IPS DF 4.7 (cell line): ENCODE measurements around the gene WSCD1.

Experiments used
- DNase-seq: peaks from one replicate; pipeline ENCODE4 v3.0.0-alpha.2; 2013; ENCODE audit warnings: low spot score; ENCODE audit errors: extremely low read depth

Gene WSCD1

DNA sequence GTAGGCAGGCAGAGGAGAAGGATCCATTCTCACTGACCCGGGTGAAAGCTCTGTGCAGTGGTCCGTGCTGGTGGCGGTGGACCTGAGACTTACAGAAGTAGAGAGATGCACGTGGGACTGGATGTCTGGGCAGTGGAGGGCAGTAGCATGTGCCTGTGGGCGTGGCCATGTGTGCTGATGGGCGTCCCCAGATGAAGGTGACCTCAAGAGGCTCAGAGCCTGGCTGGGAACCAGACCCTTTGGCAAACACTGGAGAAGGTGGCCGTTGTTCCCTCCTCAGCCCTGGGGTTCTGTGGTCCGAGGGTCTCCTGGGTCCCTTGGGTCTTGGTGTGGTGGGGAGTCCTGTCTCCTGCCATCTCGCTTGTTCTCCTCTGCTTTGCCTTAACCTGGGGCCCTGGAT lies 15.6 kb downstream of the WSCD1 start:
- no peak for DNase-seq

DNA sequence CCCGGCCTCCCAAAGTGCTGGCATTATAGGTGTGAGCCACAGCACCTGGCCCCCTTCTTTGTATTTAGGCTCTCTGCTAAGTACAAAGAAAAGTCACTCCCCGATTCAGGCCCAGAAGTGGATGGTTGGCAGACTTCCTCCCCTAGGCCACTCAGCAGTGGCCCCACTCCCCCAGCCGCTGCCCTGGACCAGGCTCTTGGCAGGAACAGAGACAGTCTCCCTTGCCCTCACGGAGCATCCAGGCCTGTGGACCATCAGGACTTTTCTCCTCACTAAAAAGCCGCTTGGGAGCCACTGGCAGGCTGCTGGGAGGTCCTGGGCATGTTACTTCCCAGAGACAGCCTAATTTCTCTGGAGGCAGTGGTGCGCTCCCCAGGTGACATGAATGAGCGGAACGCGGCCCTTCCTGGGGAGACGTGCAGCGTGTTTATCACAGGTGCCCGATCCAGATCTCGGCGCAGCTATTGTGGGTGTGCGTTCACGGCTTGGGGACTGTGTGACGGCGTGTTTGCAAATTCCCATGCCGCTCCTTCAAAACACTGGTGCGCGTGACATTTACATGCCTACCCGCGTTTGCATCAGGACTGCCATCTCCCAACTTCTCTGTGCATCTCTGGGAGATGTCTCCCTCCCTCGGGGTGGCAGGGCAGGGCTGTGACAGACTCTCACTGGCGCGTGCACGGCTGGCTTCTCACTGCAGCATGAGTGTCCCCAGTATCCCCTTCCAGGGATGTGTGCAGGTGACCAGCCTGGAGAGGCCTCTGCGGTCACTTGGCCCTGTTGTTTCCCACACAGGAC lies 16.6 kb downstream of the WSCD1 start:
- DNase-seq, result no peak

DNA sequence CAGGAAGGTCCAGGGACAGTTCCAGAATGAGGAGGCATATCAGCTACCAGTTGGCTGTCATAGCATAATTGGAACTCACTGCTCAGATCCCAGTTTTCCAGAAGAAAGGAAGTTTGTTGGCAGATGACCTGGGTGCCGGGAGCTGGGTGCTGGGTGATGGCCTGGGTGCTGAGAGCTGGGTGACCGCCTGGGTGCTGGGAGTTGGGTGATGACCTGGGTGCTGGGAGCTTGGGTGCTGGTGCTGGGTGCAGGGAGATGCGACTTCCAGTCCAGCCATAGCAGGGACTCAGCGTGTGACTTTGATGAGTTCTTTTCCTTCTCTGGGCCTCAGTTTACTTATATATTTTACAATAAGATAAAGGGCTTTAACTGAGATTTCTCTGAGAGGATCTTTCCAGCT lies 18.0 kb downstream of the WSCD1 start:
- DNase-seq, result no peak

- no peak for DNase-seq
Measured at GRCh38 chr17:6090253-6090652, 20.1 kb downstream of the WSCD1 start.

- DNase-seq, result no peak
Measured at GRCh38 chr17:6092182-6092902, 22.2 kb downstream of the WSCD1 start.

DNA sequence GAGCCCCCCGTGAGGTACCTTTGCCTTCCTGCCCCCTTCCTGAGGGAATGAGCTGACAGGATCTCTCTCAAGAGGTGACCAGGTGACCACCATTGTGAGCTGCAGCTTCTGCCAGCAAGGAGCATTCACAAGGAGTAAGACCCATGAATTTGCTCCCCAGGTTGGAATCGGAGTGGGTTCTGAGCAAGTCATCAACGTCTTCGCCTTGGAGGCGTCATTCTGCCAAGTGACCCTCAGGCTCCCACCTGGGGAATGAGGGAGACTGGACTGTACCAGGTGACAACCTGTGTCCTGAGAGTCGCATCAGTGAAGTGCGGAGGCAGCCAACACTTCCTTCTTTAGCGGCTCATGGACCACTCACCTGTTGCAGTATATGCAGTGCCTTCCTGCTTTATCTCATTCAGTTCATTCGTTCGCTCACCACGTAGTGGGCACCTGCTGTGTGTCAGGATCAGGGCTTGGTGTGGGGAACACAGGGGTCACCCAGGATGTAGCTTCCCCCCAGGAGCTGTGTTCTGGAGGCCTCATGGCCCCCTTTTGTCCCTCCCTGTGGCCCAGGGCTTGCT lies 22.8 kb downstream of the WSCD1 start:
- no peak for DNase-seq

DNA sequence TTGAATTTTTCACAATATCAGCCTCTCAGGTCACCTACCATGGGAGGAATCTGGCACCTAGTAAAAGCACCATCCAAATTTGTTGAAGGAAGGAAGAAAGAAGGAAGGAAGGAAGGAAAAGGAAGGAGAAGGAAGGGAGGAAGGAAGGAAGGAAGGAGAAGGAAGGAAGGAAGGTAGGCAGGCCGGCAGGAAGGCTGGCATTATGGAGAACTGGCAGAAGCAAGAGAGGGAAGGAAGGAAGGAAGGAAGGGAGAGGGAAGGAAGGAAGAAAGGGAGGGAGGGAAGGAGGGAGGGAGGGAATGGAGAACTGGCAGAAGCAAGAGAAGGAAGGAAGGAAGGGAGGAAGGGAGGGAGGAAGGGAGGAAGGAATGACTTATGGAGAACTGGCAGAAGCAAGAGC lies 24.3 kb downstream of the WSCD1 start:
- no peak for DNase-seq

GRCh38 chr17:6094926-6095325 lies 24.7 kb downstream of the WSCD1 start:
- no peak for DNase-seq

DNA sequence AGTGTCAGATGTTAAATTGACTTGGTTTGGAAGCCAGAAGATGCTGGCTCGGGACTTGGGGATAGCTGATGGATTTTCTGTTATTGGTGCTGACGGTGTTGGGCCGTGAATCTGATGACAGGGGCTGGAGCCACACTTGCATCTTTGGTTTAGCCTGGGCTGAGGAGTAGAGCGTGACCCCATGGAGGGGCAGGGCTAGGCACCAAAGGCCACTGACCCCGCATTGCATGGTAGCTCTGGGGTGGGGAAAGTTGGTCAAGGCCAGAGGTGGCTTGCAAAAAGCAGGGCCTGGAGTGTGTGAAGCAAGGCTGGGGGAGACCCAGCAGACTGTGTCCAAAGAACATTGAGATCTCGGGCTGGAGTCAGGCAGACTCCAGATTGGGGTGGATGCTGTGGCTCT lies 25.3 kb downstream of the WSCD1 start:
- DNase-seq, result no peak

DNA sequence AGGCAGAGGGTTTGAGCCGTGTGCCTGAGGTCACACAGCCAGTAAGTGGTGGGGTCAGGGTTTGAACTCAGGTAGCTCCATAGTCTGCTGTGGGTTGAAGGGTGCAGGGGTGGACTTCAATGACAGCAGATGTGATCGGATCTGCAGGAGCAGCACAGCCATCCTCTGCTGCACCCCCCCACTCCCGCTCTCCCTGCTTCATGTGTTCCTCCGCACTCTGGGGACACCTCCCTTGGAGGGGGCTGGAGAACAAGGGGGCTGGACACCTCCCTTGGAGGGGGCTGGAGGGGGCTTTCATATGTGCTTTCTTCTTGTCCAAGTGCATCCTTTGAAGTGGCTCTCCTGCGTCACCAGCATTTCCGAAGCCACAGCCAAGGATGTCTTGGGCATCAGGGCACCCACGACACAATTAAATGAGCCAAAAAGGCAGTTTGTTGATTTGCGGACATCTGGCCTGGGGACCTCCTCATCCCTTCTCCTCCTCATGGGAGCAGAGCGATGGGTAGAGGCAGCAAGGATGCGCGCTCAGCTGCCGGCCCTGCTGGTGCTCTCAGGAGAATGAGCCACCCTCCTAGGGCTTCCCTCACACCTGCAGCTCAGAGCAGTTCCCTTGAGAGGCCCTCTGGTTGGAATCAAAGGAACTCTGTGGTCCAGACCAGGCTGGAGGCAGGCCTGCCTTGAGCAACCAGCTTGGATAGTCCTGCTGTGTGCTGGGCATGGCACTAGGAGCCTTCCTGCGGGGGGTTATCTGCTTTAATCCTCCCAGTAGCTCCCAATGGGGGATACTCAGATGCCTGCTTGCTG lies 26.2 kb downstream of the WSCD1 start:
- no peak for DNase-seq

DNA sequence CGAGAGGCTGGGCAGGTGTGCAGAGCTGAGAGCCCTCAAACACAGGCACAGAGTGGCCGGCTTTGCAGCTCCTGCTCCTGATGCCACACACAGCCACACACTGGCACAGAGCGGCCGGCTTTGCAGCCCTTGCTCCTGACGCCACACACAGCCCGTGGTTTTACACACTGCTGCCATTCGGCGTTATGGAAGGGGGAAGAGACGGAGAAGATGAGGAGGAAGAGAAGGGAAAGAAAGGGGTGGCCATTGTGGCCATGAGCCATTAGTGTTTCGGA lies 26.8 kb downstream of the WSCD1 start:
- no peak for DNase-seq

DNA sequence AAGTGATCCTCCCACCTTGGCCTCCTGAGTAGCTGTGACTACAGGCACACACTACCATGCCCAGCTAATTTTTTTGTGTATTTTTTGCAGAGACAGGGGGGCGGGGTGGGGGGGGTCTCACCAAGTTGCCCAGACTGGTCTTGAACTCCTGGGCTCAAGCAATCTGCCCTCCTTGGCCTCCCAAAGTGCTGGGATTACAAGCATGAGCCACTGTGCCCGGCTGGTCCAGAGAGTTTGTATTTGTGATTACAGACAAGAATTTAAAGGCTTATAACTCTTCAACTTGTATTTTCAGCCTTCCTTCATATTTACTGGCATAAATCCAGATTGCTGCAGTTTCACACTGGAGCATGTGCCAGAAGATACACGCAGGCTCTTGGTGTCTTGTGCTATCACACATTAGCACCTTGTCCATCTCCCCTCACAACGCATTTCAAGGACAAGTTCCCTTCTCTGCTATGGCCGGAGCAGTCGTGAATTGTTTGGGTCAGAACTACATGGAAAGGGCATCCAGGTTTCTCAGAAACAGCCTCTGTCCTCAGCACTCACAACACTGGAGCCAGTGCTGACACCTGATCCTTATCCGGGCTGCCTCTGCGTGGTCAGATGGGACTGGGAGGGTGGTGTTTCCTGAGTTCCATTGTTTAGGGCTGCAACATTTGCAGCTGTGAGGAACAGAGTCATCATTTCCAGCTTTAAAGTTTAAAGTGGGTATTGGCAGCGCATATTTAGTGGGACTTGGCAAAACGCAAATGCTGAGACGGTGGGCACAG lies 28.1 kb downstream of the WSCD1 start:
- no peak for DNase-seq

DNA sequence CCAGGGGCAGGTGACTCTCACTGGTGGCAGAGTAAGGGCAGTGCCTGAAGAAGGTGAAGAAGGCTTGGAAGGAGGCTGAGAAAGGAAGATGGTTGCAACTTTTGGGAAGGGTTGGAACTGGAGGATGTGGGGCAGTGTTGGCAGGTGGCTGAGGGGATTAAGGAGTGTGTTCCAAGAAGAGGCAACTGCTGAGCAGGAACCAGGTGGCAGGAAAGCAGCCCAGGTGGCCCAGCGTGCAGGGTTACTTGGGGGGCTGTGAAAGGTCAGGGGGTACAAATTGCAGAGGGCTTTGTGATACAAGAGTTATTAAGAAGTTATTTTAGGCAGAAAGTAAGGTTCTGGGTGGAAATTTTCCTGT lies 28.6 kb downstream of the WSCD1 start:
- no peak for DNase-seq

GRCh38 chr17:6099492-6099891 lies 29.3 kb downstream of the WSCD1 start:
- DNase-seq, result no peak

DNA sequence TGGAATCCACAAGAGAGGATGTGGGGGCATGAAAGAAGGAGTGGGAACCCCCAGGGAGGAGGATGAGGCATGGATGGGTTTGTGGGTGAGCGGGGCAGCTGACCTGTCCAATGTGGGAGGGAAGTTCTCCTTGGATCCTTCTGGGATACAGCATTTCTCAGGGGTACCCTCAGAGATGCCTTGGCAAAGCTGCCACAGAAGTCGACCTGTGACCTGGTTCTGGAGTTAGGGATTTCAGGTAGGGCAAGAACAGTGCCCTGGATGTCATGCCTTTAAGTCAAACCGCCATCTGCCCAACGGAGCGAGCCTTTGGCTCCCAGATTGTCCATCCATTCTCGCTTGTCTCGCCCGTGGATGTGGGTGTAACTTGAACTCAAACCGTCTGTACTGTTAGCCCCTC lies 30.0 kb downstream of the WSCD1 start:
- no peak for DNase-seq

DNA sequence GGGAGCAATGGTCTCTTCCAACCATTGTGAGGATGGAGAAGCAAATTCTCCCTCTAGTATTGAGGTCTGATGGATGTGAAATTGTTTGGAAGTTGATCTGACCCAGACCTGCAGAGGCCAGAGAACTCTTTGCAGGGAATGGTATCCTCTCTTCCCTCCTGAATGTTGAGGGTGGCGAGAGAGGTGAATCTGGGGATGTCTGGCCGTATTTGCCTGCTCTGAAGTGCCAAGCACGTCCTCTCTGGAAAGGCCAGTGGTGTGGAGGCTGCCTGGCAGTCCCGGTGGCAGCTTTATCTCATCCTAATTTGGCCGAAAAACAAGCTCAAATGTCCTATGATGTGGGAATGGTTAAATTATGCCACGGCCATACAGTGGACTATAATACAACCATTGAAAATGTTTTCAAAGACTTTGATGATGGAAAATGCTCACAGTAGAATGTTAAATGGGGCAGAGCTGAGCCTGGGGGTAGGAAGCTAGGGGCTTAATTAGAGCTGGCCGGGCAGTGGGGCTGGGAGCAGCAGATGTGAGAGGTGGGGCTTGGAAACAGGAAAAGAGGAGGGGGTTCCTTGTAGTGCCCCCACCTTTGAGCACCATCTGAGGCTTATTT lies 30.8 kb downstream of the WSCD1 start:
- DNase-seq, result no peak

- DNase-seq, result no peak
Measured at GRCh38 chr17:6101706-6102105, 31.5 kb downstream of the WSCD1 start.

DNA sequence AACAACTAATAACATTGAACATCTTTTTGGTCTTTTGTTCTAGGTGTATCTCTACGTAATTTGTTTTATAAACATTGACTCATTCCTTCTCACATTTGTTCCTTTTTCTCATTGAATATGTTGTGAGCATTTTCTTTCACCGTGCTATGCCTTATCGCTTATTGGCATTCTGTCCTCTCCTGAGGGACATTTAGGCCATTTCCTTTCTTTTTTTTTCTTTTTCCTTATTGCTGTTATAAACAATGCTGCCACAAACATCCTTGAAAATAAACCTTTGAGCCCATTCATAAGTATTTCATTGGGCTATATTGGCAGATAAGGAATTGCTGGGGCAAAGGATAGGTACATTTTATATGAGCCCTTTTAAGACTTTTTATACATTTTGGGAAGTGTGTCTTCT lies 32.4 kb downstream of the WSCD1 start:
- DNase-seq, result no peak

DNA sequence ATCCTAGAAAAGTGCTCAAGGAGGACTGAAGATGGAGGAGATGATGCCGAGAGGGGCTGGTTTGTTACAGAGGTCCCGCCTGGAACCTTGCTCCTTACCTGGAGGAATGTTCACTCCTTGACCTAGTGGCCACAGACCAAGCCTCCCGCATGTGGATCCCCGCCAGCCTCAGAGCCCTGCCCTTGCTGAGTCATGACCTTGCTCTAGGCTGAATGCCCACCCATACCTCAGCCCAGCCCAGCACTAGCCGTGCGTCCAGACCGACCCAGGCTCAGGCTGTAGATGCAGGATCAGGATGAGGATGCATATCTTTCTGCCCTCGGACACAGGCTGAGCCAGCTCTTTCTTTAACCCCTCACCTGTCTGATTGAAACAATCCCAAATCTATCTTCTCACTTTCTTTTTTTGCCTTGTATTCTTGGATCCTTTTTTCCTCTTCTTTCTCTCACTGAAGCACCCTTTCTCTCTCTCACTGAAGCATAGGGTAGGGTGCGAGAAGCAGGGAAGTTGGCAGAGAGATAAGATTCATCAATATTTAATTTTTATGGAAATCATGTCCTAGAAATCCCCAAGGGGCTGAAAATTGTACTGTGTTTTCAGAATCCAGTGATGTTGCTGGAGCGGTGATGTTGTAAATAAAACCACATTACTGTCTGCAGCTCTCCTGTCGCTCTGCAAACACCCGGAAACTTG lies 34.9 kb downstream of the WSCD1 start:
- no peak for DNase-seq

DNA sequence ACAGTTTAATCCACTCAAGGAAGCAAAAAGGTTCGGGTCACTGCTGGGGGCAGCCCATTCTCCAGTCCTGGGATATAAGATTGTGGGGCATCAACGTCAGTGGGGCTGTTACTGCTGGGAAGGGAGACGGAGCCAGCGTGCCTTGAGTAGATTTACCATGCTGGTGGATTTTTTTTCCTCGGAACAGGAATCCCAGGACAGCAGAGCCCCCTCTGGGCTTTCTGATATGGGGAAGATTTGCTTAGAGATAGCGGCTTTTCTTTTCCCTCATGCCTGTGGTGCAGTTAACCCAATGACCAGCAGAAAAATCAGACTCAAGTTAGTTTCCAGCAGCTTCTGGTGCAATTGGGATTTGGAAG lies 35.4 kb downstream of the WSCD1 start:
- DNase-seq, result no peak

DNA sequence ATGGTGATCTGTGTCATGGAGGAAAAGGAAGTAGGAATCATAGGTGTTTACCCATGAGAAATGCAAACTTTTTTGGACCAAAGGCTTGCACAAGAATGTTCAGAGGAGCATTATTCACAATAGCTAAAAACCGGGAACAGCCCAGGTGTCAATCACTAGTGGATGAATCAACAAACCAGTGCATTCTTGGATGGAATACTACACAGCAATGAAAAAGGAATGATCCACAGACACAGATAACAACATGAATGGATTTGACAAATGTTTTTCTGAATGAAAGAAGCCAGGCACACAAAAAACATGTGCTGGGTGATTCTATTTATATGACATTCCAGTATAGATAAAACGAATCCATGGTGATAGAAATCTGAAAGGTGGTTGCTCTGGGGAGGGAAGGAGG lies 36.0 kb downstream of the WSCD1 start:
- DNase-seq, result no peak
